ENCODE results near the gene AMDHD2. TPM values are rescaled to one million over a fixed set of nuclear protein-coding genes. Genes with fewer than 3 reads are reported as not detected.

AMDHD2 gene
- total RNA-seq, 1 donor from 2014 or later = 61.0 TPM

GRCh38 chr16:2508722-2509400 lies 11.3 kb upstream of the AMDHD2 start:
- H3K4me3 Mint-ChIP-seq (ENCODE audit: unreplicated experiment) = no peak overlapping the region
- no peaks in the 10 kb centered on the region for H3K36me3 Mint-ChIP-seq (ENCODE audit: unreplicated experiment)
- peaks cover 20% of the 10 kb centered on the region for H3K27me3 Mint-ChIP-seq (ENCODE audit: unreplicated experiment)
- no peaks in the 10 kb centered on the region for H3K4me1 Mint-ChIP-seq (ENCODE audit: low read depth, unreplicated experiment)
- H3K27ac Mint-ChIP-seq (ENCODE audit: unreplicated experiment) = no peak overlapping the region
- DNase-seq = no peak
- no peak for TF ChIP-seq CTCF (IDR thresholded peaks at IDR 0.05; ENCODE audit: partially characterized antibody, unreplicated experiment)
- peaks cover 15% of the 10 kb centered on the region for H3K9me3 Mint-ChIP-seq (ENCODE audit: unreplicated experiment)

DNA sequence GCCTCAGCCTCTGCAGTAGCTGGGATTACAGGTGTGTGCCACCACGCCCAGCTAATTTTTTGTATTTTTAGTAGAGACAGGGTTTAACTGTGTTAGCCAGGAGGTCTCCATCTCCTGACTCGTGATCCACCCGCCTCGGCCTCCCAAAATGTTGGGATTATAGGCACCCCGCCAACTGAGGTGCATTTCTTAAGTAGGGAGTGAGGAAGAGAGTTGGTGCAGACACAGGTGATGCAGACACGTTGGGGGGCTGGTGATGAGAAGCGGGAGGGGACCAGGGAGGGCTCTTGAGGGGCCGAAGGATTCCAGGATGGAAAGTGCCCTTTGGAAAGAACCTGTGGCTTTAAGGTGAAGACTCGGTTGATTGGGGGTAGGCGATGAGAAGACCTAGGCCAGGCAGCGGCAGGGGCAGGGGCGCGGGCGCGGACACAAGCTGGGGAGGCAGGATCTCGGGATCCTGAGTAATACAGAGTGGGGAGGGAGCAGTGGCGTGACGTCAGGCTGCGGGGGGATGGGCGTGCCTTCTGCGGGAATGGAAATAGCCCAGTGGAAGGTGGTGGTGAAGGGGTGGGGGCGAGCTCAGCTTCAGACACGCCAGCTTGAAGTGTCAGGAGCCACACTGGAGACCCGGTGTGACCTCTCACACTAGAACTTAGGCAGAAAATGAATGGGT lies 8.9 kb upstream of the AMDHD2 start:
- Mint-ChIP-seq H3K27me3 (ENCODE audit: unreplicated experiment) (peaks cover 22% of the 10 kb centered on the region), H3K4me3 (ENCODE audit: unreplicated experiment) (no peak overlapping the region), H3K4me1 (ENCODE audit: low read depth, unreplicated experiment) (peaks cover 9% of the 10 kb centered on the region), H3K9me3 (ENCODE audit: unreplicated experiment) (peaks cover 25% of the 10 kb centered on the region), H3K36me3 (ENCODE audit: unreplicated experiment) (no peaks in the 10 kb centered on the region), H3K27ac (ENCODE audit: unreplicated experiment) (no peak overlapping the region)
- DNase-seq = no peak
- TF ChIP-seq CTCF (IDR thresholded peaks at IDR 0.05; ENCODE audit: partially characterized antibody, unreplicated experiment) = no peak

GRCh38 chr16:2511996-2512734 lies 8.0 kb upstream of the AMDHD2 start:
- no peak for TF ChIP-seq CTCF (IDR thresholded peaks at IDR 0.05; ENCODE audit: partially characterized antibody, unreplicated experiment)
- Mint-ChIP-seq H3K27ac (ENCODE audit: unreplicated experiment) (peak overlapping the region; percentile 92), H3K4me3 (ENCODE audit: unreplicated experiment) (peak overlapping the region; percentile 74), H3K4me1 (ENCODE audit: low read depth, unreplicated experiment) (peaks cover 13% of the 10 kb centered on the region), H3K27me3 (ENCODE audit: unreplicated experiment) (peaks cover 24% of the 10 kb centered on the region), H3K36me3 (ENCODE audit: unreplicated experiment) (no peaks in the 10 kb centered on the region), H3K9me3 (ENCODE audit: unreplicated experiment) (peaks cover 25% of the 10 kb centered on the region)
- no peak for DNase-seq

GRCh38 chr16:2512735-2513404 lies 7.3 kb upstream of the AMDHD2 start:
- H3K4me3 Mint-ChIP-seq (ENCODE audit: unreplicated experiment) = peak overlapping the region; percentile 86
- peaks cover 17% of the 10 kb centered on the region for H3K4me1 Mint-ChIP-seq (ENCODE audit: low read depth, unreplicated experiment)
- TF ChIP-seq CTCF (IDR thresholded peaks at IDR 0.05; ENCODE audit: partially characterized antibody, unreplicated experiment) = no peak
- H3K27ac Mint-ChIP-seq (ENCODE audit: unreplicated experiment) = peak overlapping the region; percentile 92
- H3K27me3 Mint-ChIP-seq (ENCODE audit: unreplicated experiment) = peaks cover 27% of the 10 kb centered on the region
- H3K9me3 Mint-ChIP-seq (ENCODE audit: unreplicated experiment) = peaks cover 25% of the 10 kb centered on the region
- H3K36me3 Mint-ChIP-seq (ENCODE audit: unreplicated experiment) = no peaks in the 10 kb centered on the region
- peak; percentile 50 for DNase-seq

All from glutamatergic neuron (in vitro differentiated cells).